Small intestine (tissue), 7 donors: ENCODE measurements around the gene DNAI1. TPM values are rescaled to one million over a fixed set of nuclear protein-coding genes. Genes with fewer than 3 reads are reported as not detected.

ENCODE experiments used
- DNase-seq, 2 donors: peaks; one replicate each; pipeline versions ENCODE4 v3.0.0 to v3.0.0-alpha.2; 2013
- FAIRE-seq: peaks from 2 replicates; lab custom pipeline; 2012; peaks lifted over from hg19 to GRCh38; lab: Jason Lieb, UNC
- H3K27ac ChIP-seq, 3 donors: one replicate each; pipeline ENCODE4 v1.5.1; 2013; ENCODE audit warnings: low read length in 2 of 3, mild to moderate bottlenecking in 2 of 3, control low read depth in 1 of 3, inconsistent platforms in 1 of 3, low read depth in 1 of 3, moderate library complexity in 1 of 3
- H3K27me3 ChIP-seq, 3 donors: one replicate each; pipeline ENCODE4 v1.6.1; 2013; ENCODE audit warnings: low read length in 3 of 3, inconsistent platforms in 1 of 3; ENCODE audit not compliant: control insufficient read depth in 3 of 3, insufficient read depth in 3 of 3
- H3K36me3 ChIP-seq, 3 donors: one replicate each; pipeline ENCODE4 v1.6.1; 2013; ENCODE audit warnings: low read length in 3 of 3, inconsistent platforms in 1 of 3, low read depth in 1 of 3, mild to moderate bottlenecking in 1 of 3, moderate library complexity in 1 of 3; ENCODE audit not compliant: control insufficient read depth in 3 of 3, insufficient read depth in 2 of 3
- H3K4me1 ChIP-seq, 3 donors: one replicate each; pipeline ENCODE4 v1.6.1; 2013; ENCODE audit warnings: low read length in 2 of 3, inconsistent platforms in 1 of 3, low read depth in 1 of 3, mild to moderate bottlenecking in 1 of 3, moderate library complexity in 1 of 3; ENCODE audit not compliant: control insufficient read depth in 3 of 3, insufficient read depth in 2 of 3
- H3K4me3 ChIP-seq, 3 donors: one replicate each; pipeline ENCODE4 v1.5.1; 2013; ENCODE audit warnings: low read length in 3 of 3, control low read depth in 1 of 3, inconsistent platforms in 1 of 3, low read depth in 1 of 3, mild to moderate bottlenecking in 1 of 3, moderate library complexity in 1 of 3
- H3K9me3 ChIP-seq, 2 donors: one replicate each; pipeline ENCODE4 v1.6.1; 2013; ENCODE audit warnings: low read depth in 1 of 2, low read length in 1 of 2; ENCODE audit not compliant: control insufficient read depth in 2 of 2, insufficient read depth in 1 of 2
- WGBS, 3 donors: extraction: QIAGEN DNeasy Blood & Tissue Kit; methylation state at CpG; one replicate each; pipeline ENCODE4 v1.1.7; 2013; 5-methylcytosine and 5-hydroxymethylcytosine counted together
- polyA plus RNA-seq, 4 donors: library from polyadenylated mRNA; stranded (reverse) in 3 of 4; unstranded in 1 of 4; fragments of 200-250 nt in 3 of 4; fragments of 120-200 nt in 1 of 4; gene quantifications; one replicate each; pipeline versions ENCODE4 v1.2.1 to v1.2.3, GENCODE V29; 2013
- donor health status: healthy with polysubstance abuse.
- donor health status: control.
- donor health status: control.
- donor health status: Bipolar disorder and iron deficiency.
- donor health status: healthy.

The DNAI1 gene
- polyA plus RNA-seq, 4 donors, result 0.22 TPM; not detected in 3

DNA sequence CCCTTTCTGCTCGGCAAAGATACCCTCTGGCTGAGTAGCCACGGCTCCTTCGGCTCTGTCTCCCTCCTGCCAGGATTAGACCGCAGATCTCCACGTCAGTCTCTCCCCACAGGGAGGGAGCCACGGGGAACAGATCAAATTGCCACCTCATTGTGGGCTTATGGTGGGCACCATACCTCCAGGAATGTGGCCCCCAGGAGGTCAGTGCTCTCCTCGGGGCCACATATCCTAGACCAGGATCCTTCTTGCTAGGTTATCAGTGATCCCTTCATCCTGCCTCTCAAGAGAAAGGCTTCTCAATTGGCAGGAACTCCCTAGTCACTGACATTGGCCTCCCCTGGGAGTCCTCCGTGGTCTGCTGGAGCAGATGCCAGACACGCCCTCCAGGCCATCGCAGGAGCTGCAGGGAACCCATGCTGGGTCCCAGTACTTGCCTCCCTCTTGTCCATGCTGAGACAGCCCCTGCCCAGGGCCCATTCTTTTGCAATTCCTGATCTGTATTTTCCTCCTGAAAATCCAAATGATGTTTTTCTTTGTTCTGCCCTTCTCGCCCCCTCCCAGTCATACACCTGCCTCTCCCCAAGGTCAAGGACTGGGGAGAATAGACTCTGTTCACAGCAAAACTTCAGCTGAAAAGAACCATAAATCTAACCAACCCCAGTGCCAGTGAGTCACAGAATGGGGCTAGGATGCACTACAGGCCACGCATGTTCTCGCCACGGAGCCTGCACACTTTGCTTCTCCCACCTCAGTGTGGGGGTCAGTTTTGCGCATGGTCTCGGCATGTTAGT, 95.8 kb downstream of the DNAI1 start:
- Histone ChIP-seq H3K27me3 (peaks cover 0 to 48% (median 4%) of the 10 kb centered on the region in 3 donors), H3K9me3 (no peaks in the 10 kb centered on the region), H3K4me1 (peaks cover 0 to under 1% (median 0%) of the 10 kb centered on the region in 3 donors), H3K4me3 (no peak overlapping the region), H3K27ac (no peak overlapping the region), H3K36me3 (peaks cover 0 to 8% (median 0%) of the 10 kb centered on the region in 3 donors)
- WGBS, 3 donors, result 50 to 72% (median 52%) methylated on average over 16 of the region's 16 CpGs
- FAIRE-seq (no peak), DNase-seq (no peak)

DNA sequence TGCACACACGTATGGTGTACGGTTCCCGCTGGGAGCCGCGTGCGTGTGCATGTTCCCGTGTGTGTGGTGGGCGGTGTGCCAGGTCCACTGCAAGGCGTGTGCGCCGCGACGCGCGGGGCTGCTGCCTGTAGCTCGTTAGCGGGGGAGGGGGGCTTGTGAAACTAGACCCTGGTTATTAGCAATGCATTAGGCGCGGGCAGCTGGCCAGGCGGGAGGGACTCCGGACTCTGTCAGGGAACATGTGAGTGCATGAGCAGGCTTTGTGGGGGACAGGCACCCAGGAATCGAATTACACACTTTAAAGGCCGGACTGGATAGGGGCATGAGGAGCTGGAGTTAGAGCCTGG, 96.4 kb downstream of the DNAI1 start:
- FAIRE-seq, result no peak
- 19 to 59% (median 34%) methylated on average over 23 of the region's 23 CpGs for WGBS, 3 donors
- Histone ChIP-seq H3K4me3 (no peak overlapping the region), H3K27ac (no peak overlapping the region), H3K27me3 (peaks cover 0 to 53% (median 4%) of the 10 kb centered on the region in 3 donors), H3K4me1 (peaks cover 0 to 6% (median 2%) of the 10 kb centered on the region in 3 donors), H3K36me3 (peaks cover 0 to 8% (median 0%) of the 10 kb centered on the region in 3 donors), H3K9me3 (no peaks in the 10 kb centered on the region)
- no peak for DNase-seq

- Histone ChIP-seq H3K27ac (no peak overlapping the region), H3K27me3 (peaks cover 0 to 58% (median 4%) of the 10 kb centered on the region in 3 donors), H3K4me3 (no peak overlapping the region), H3K36me3 (peaks cover 0 to 8% (median 0%) of the 10 kb centered on the region in 3 donors), H3K9me3 (no peaks in the 10 kb centered on the region), H3K4me1 (peaks cover 0 to 11% (median 3%) of the 10 kb centered on the region in 3 donors)
- no peak for DNase-seq
- no peak for FAIRE-seq
- 66 to 78% (median 69%) methylated on average over 3 to 5 of the region's 5 CpGs for WGBS, 3 donors
Observed at GRCh38 chr9:34555500-34555899, 96.9 kb downstream of the DNAI1 start.

DNA sequence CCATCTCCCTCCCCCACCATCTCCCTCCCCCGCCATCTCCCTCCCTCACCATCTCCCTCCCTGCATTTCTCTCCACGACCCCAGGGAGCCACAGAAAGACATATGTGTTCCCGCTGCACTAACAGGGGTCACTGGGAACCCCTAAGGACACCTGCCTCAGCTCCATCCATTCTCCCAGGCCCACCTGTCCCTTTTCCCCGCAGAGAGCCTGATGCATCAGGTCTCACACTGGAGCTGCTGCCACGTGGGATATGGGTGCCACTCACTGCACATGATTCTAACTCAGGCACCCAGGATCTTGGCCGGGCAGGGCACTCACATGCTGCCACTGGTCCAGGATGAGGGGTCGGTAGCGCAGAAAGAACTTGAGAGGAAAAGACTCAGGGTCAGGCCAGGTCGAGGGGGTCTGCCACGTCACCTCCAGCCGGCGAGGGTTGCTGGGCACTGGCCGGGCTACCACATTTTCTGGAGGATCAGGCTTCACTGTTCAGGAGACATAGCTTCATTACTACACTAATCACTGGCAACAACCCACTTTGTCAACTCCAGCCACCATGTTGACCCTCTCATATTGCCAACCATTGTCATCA, 97.4 kb downstream of the DNAI1 start:
- Histone ChIP-seq H3K27me3 (peaks cover 0 to 62% (median 4%) of the 10 kb centered on the region in 3 donors), H3K27ac (no peak overlapping the region), H3K9me3 (no peaks in the 10 kb centered on the region), H3K4me1 (peaks cover 0 to 16% (median 5%) of the 10 kb centered on the region in 3 donors), H3K4me3 (no peak overlapping the region), H3K36me3 (peaks cover 0 to 8% (median 0%) of the 10 kb centered on the region in 3 donors)
- WGBS, 3 donors, result 79 to 86% (median 81%) methylated on average over 12 to 13 of the region's 13 CpGs
- DNase-seq, result no peak
- FAIRE-seq, result no peak

GRCh38 chr9:34556949-34557348, 98.3 kb downstream of the DNAI1 start:
- peaks cover 0 to 8% (median 0%) of the 10 kb centered on the region in 3 donors for H3K36me3 ChIP-seq
- H3K4me3 ChIP-seq, result no peak overlapping the region
- DNase-seq, result no peak
- H3K4me1 ChIP-seq, result peaks cover 0 to 16% (median 5%) of the 10 kb centered on the region in 3 donors
- peaks cover 0 to 66% (median 4%) of the 10 kb centered on the region in 3 donors for H3K27me3 ChIP-seq
- H3K9me3 ChIP-seq, result peaks cover 0 to 3% of the 10 kb centered on the region in 2 donors
- H3K27ac ChIP-seq, result no peak overlapping the region
- 69 to 80% (median 76%) methylated on average over 6 of the region's 6 CpGs for WGBS, 3 donors
- no peak for FAIRE-seq

DNA sequence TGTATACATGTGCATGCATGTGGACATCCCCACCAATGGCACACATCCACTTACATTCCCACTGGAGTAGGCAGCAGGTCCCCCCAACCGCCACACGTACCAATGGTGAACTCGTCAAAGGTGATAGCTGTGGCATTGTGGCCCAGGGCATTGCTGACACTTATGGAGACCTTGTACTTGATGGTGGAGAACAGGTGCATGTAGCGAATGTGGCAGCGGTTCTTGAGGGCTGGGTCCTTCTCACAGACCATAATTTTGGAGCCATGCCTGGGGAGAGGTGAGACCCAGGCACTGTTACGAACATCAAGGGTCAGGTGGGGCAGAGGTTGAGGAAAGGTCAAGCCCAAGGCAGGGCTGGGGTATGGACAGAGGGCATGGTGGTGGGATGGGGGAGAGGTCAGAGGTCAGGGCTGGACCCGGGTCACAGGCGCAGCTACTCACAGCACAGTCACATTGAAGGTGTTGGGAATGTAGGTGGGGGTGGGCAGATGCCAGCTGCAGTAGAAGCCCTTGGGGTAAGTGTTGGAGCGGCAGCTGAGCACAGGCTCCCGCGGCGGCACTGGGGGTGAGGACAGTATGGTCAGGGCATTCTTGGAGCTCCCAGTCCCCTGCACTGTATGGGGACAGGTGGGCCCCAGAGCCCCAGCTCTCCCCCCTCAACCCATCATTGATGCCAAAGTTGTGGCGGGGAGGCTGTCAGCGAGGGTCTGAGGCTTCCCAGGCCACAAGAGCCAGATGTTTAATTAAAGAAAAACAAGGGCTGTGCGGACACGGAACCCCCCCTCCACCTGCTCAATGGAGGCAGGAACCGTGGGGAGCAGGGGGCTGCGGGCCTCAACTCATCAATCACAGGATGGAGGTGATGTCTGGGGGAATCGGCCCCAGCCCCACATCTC, 99.1 kb downstream of the DNAI1 start:
- 71 to 76% (median 76%) methylated on average over 19 of the region's 19 CpGs for WGBS, 3 donors
- Histone ChIP-seq H3K27ac (no peak overlapping the region), H3K27me3 (peaks cover 0 to 68% (median 4%) of the 10 kb centered on the region in 3 donors), H3K4me3 (no peak overlapping the region), H3K36me3 (peaks cover 0 to 8% (median 0%) of the 10 kb centered on the region in 3 donors), H3K4me1 (peaks cover 0 to 16% (median 5%) of the 10 kb centered on the region in 3 donors), H3K9me3 (peaks cover 0 to 7% of the 10 kb centered on the region in 2 donors)
- FAIRE-seq, result no peak
- no peak for DNase-seq

GRCh38 chr9:34558364-34558763, 99.8 kb downstream of the DNAI1 start:
- no peak for DNase-seq
- no peak for FAIRE-seq
- no peak overlapping the region for H3K27ac ChIP-seq
- H3K4me1 ChIP-seq, result peaks cover 0 to 16% (median 5%) of the 10 kb centered on the region in 3 donors
- peaks cover 0 to 7% of the 10 kb centered on the region in 2 donors for H3K9me3 ChIP-seq
- peaks cover 0 to 10% (median 0%) of the 10 kb centered on the region in 3 donors for H3K36me3 ChIP-seq
- 79 to 87% (median 86%) methylated on average over 9 of the region's 9 CpGs for WGBS, 3 donors
- no peak overlapping the region for H3K4me3 ChIP-seq
- peaks cover 0 to 64% (median 4%) of the 10 kb centered on the region in 3 donors for H3K27me3 ChIP-seq
